GM19240 (cell line): ENCODE measurements around the gene ADORA1.
A peak's percentile ranks its signal among the peaks of the same experiment; 100 is the strongest.

Source experiments
- DNase-seq: peaks from one replicate; pipeline ENCODE4 v3.0.0; 2011; ENCODE audit warnings: low spot score; ENCODE audit not compliant: insufficient read length

ADORA1 gene

DNA sequence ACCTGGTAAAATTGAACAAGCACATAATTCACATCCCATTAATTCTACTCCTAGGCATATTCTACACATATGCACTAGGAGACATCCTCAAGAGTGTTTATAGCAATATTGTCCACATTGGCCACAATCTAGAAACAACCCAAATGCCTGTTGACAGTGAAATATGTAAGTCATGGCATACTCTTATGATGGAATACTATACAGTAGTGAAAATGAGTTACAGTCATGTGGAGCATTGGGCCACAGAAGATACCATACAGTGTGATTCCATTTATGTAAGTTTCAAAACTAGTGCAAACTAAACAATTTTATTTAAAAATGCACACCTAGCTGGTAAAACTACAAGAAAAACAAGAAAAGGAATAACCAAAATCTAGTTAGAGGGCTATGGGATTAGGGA, 82.8 kb downstream of the ADORA1 start:
- no peak for DNase-seq

DNA sequence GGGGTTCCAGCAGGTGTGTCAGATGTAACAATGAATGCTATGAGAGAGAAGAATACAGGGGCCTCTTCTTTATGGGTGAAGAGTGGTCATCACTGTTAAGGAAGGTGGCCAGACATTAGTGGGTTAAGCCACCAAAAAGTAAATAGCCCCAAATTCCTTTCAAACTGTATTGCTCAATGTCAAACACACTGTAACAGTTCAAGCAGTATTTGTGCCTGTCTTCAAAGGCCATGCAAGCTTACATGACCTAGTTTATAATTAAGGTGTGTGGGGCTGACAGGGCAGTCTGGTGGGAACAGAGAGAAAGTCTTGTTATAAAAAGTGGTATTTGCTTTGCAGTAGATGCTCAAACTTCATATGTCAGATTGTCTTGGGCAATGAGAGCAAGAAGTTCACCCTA, 83.5 kb downstream of the ADORA1 start:
- no peak for DNase-seq

DNA sequence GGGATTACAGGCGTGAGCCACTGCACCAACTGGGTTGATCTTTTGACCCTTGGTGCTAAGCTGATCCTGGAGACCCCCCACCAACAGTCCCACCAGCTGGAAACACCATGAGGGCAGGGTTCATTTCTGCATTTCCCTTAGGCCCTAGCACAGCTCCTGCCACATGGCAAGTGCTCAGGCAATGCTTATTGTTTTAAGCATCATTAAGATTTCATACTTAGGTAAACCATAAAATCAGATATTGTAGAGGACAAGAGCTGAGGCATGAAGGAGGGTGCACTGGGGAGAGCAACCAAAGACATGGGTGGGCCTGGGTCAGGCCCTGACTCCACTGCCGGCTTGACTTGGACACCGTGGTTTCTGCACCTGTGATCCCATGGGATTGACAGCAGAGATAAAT, 84.3 kb downstream of the ADORA1 start:
- DNase-seq, result no peak

DNA sequence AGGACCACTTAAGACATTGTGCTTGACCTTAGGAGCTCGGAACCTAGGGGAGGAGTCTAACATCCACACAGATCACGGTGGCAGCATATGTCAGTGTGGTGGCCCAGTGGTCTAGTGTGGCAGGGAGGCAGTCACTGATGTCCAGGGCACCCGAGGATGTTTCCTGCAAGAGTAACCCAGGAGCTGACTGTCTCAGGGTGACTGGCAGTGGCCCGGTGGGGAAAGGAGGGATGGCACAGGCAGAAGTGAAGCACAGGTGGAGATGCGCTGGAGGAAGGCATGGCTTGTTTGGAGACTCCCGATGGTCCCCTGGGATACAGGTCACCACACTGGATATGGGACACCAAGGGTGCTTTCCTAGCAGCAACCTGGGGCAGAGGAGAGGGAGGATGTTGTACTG, 85.6 kb downstream of the ADORA1 start:
- DNase-seq, result no peak

DNA sequence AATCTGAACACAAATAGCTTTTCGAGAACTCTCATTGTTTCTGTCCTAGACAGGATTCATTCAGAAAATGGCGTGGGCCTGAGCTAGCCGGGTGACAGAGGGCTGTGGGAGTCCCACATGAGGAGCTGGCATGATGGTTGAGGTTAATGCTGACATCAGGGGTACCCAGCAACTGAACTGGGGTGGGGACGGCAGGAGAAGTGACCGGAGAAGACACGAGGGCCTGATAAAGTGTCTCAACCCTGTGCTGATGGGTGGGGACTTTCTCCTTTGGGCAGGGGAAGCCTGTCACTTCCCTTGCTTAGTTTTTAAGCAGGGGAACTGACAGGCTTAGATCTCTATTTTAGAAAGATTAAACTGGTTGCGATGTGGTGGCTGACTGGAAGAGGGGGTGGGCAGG, 87.3 kb downstream of the ADORA1 start:
- DNase-seq, result no peak

DNA sequence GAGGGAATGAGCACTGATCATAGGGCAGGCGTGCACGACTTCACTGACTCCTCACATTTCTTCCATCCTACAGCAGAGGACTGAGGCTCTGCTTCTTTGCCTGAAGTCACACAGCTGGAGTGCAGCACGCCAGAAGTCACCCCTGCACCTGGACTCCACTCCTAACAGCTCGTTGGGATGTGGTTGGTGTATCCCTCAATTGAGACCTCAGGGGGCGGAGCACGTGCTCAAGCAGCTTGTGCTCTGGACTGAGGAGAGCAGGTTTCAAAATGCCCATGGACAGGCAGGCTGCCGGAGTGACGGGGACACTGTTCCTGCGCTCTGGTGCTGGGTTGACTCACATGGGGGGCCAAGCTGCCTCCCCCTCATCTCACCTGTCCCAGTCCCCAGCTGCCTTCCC, 88.0 kb downstream of the ADORA1 start:
- no peak for DNase-seq

DNA sequence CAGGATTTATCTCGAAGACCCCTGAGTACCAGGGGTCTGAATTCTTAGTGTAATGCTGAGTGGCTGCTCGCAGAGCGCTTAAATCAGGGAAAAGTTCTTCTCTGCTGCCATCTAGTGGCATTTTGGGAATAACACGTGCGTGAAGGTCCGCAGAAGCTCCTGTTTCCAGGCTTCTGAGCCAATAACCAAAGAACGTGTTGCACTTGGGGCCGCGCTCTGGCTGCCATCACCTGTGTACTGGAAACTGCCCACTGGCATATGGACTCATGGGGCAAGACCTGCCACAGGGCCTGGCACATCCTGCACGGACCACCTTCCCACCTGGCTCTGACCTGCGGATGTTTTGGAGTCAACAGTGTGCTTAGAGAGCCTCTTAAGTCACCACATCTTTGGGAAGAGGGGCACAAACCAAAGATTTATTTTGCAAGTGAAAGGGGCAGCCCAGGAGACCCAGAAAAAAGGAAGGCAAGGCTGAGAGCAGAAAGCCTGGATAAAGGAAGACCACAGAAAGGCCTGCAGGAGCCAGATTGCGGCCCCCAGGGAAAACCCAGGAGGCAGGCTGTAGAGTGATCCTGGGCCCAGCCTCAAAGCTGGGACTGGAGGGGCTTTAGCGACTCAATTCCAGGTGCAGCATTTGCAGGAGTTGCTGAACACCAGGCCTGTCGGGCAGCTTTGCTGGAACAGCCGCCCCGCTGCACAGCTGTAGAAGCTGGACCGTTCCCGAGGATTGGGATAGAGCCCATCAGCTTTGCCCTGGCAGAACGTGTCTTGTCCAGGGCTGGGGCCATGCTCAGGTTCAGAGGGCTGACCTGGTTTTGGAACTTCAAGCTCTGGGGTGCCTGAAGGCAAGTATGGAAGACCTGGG, 89.0 kb downstream of the ADORA1 start:
- peak; percentile 43 for DNase-seq
